Measurements from ENCODE around the gene FZD7.

Gene FZD7

DNA sequence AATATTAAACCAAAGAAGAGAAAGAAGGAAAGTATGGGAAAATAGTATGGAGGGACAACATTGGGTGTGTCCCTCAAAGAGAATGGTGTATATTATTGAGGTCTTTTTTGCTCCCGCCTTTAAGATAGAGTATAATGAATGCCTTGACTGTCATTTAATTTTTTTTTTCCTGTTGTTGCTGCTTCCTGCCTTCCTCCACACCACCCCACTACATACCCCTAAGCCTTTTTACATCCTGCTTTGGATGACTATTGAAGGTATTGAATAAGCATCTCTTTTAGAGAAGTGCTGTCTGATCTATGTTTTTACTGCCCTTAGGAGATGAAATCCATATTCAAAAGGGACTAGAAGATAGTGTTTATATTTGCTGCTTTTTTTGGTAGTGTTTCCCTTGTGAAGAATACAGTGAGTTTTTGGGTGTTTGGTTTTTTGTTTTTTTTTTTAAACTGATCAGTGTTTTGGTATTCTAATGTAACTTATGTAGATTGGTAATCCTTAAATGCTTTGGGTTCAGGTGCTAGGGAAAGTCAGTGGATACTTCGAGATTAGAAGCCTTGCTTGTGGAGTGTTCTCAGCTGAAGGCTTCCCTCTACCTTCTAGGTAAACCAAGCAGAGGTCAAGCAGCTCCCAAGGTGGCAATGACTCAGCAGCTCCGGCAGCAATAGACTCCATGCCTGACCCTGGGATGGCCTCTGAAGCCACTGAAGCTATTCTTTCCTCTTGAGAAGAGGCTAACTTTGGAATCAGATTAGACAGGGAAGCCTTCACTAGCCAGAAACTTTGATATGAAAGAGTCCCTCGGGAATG is 5.0 kb downstream of the FZD7 start:
- no peak for DNase-seq (ENCODE audit: low read depth)

DNA sequence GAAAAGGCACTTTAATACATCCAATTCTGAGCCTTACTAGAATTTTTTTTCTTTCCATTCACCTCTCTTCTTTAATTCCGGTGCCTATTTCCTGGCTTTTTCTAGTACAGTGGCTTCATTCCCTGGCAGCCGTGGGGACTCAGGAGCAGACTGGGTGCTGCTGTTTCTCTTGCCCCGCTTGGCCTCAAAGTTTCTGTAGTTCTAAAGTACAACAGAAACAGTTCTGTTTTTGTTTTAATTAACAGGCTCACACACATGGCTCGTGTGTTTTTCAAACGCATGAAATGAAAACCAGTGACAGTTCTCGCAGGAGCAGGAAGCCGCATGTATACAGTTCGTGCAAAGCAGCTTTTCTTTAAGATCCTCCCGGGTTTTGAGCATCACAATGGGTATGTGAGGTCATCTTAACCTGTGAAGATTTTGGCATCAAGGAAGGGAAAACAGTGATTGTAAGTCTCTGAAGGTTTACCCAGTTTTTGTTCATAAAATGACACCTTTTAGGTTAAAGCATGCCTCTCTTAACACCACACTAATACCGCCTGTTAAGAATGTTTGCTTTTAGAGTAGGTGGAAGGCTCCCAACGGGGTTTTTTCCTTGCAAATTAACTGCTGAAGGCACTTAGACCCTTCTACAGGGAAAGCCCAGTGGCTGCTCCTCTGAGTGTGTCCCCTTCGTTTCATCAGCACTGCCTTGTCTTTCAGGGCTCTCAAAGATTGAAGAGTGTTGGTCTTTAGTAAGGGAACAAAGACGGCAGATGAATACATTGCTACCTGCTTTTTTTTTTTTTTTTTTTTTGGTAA is 5.8 kb downstream of the FZD7 start:
- no peak for DNase-seq (ENCODE audit: low read depth)

DNA sequence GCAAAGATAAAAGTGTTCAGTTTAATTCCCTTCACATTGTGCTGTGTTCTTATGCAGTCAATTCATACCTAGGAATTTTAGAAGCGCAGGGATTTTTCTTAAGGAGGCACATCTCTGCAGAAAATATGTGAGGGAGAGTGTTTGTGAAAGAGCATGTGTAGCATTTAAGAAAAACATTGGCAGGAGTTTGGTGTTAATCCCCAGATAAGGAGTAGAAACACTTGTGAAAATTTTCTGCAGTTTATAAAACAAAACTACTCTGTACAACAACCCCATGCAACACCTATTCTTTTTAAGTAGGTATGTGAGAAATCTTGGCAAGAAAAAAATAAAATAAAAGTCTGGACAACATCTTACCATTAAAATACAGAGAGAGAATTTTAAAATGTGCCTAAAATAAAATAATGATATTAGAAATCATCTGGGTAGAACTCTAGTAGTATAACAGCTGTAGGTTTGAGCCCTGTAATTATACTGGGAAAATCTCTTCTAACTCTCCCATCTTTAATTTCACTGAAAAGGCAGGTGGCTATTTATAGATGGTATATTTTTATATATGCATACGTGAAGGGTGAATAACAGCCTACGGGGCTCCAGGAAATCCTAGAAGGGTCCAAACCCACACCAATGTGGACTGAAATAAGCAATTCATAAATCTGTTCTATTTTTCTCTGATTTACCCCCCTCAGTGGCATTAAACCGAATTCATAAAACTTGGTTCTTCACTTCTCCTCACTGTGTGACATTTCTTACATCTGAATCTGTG is 6.6 kb downstream of the FZD7 start:
- no peak for DNase-seq (ENCODE audit: low read depth)

DNA sequence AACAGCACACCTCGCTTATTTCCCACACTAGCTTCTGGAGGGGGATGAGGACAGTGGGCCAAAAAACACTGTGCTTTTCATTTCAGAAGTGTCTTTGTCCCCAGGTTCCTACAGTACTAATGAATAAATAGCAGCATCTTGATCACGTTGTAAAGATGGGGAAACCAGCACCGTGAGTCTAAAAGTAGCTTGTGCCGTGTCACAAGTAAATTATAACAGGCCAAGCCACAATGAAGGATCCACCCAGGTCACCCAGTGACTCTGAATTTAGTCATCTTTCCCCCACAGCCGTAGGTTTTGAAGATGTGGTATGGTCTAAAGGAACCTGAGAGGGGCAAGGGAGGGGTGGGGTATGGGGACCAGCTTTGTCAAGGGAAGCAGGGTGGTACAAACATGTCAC is 8.8 kb downstream of the FZD7 start:
- DNase-seq (ENCODE audit: low read depth), result no peak

DNA sequence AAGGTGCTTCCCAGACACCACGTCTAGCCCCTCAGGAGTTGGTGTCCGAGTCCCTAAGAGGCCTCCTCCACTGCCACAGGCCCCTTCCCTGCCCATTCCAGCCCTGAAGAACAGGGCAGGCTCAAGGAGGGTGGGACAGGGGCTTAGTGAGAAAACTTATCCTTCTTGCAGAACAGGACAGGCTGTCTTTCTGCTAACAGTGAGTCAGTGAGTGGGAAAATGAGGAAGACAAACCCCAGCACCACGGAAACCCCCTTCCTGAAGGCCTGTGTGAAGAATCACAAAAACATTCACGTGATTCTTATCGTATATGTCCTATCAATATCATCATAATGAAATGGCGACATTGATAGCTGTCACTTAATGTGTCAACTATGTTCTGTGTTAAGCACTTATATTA is 9.8 kb downstream of the FZD7 start:
- no peak for DNase-seq (ENCODE audit: low read depth)

DNA sequence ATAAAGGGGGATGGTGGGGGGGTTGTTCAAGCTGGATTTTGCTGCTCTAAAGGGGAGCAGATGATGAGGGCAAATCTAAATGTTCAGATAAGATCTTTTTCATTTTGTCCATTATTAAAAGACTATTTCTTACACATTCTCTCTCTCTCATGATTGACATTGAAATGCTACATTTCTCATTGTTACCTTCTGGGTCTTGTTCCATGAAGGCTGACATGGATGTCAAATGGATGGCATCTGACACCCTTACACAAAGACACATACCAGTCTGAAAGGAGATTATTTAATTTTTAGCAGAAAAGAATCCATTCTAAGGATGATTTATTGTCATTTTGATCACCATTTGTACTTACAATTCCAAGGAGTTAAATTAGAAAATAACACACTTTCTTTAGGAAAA is 11.1 kb downstream of the FZD7 start:
- no peak for DNase-seq (ENCODE audit: low read depth)

DNA sequence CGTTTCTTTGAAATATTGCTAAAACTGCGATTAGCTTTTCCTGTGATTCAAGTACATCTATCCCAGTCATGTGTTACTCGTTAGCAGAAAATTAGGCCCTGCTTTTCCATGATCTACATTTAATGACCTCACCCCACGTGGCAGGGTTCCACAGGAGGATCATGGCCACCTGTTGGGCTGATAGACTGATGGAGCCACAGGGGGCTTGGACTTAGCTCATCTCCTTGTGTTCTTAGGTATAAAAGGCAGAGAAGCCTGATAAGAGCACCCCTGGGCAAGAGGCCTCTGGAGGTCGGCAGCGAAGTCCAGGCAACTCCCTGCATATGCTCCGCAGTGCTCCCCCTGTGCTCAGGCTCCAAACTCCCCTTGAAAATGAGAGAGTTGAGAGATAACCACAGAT is 12.9 kb downstream of the FZD7 start:
- no peak for DNase-seq (ENCODE audit: low read depth)

DNA sequence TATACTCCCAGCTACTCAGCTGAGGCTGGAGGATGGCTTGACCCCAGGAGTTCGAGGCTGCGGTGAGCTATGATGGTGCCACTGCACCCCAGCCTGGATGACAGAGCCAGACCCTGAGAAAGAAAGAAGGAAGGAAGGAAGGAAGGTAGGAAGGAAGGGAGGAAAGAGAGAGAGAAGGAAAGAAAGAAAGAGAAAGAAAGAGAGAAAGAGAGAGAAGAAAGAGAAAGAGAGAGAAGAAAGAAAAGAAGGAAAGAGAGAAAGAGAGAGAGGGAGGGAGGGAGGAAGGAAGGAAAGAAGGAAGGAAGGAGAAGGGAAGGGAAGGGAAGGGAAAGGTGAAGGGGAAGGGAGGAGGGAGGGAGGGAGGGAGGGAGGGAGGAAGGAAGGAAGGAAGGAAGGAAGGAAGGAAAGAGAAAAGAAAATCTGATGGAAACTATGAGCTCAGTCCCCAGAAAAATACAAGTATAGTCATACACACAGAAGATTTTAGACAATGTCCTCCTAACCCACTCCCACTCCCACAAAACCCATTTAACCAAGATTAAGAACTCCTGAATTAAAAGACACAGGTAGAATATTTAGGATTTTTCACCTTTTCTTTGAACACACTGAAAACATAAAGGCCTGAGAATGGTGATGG is 15.6 kb downstream of the FZD7 start:
- DNase-seq (ENCODE audit: low read depth), result no peak

DNA sequence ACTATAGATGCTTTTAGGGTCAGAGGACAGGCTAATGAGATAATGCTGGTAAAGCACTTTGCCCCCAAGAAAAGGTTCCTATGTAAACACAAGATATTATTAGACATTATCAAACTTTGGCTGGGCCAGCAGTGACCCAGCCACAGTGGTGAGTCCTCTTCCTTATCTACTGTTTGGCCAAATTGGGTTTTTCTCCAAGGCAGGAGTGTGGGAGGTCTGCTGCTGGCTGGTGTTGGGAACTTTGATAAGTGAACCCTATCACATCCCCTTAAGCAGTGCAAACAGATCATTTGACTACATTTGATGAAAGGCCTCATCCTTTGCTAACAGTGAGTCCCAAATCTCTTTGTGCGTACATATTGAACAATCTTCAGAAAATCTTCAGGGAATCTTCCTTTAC is 16.2 kb downstream of the FZD7 start:
- no peak for DNase-seq (ENCODE audit: low read depth)

DNA sequence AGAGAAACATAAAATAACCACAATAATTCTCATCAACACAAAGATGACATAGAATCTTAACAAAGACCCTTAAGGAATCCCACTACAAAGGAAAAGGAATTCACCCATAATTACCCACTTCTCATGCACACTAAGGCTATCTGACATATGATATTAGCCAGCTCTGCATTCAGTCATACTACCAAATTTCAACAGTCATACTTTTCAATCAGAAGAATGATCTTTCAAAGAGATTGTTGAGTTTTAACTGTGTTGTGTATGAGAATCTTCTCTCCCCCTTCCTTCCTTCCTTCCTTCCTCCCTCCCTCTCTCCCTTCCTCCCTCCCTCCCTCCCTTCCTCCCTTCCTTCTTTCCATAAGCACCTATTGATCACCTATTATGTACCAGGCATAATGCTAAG is 17.0 kb downstream of the FZD7 start:
- no peak for DNase-seq (ENCODE audit: low read depth)

DNA sequence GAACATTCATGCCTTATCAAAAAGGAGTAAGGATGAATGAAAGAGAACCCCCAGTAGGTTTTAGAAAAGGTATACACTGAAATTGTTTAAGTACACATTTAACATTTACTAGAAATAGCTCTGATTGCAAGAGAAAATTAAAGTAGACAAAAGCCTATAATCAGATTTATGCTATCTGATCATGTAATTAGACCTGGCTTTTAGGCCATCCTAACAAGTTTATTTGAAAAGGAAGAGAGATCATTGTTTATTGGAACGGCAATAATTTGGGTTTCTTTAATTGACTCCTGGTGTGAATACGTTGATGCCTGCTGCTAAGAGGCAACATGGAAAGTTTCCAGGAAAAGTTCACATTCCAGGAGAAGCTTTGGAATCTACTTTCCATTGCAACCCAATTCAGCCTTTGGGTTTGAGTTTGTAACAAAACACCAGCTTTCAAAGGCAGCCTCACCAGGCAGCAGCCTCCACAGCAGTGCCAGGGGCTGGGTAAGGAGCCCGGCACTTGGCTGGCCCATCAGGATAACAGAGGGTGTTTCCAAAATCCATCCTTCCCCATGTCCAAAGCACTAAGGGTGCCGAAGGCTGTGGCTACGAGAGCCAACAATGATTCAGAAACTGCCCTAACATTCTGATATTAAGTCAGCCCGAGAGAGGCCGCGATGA is 18.0 kb downstream of the FZD7 start:
- no peak for DNase-seq (ENCODE audit: low read depth)

DNA sequence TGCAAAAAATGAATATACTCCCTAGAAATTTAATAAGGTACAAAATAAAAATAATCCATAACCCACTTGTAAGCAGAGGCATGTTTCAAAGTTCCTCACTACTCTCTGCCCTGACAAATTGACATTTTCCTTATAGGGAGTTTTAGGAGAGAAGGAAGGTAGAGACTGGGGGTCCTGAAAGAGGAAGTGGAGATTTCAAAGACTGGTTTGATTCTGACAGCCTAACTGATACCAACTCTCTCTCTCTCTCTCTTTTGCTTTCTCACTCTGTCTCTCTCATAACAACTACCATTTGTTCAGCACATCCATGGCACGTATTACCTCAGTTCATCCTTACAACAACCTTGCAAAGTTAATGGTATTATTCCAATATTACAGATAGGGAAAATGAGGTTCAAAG is 18.6 kb downstream of the FZD7 start:
- no peak for DNase-seq (ENCODE audit: low read depth)

DNA sequence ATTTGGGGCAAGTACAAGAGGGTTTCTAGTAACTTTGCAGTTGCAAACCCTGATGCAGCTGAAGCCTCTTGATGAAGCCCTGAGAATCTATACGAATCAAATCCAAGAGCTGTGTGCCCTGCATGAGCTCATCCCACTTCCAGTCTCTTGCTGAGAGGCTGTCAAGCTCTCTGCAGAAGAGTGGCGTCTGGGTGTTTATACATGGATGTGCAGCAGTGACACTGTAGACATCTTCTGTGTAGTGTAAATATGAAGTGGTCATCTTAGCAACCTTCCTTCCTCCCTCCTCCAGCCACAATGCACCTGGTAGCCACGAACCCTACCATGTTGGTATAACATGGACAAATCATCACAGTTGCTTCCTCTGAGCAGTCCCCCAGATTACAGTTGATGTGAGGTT is 21.0 kb downstream of the FZD7 start:
- DNase-seq (ENCODE audit: low read depth), result no peak

DNA sequence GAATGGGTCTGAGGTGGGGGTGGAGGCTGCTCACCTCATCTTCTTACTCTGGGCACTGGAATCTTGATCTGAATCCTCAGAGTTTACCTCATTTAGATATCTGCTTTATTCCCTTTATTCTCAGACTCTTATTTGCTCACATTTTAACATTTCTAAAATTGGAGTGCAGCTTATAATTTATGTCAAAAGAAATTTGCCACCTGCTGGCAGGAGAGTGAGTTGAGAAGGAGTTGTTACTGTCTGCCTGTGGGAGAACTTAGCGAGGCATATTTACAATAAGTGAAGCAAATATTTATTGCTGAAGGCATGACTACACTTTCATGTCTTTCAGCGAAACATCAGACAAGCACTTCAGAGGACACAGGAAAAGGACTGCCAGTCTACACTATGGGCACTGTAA is 23.0 kb downstream of the FZD7 start:
- DNase-seq (ENCODE audit: low read depth), result no peak

DNA sequence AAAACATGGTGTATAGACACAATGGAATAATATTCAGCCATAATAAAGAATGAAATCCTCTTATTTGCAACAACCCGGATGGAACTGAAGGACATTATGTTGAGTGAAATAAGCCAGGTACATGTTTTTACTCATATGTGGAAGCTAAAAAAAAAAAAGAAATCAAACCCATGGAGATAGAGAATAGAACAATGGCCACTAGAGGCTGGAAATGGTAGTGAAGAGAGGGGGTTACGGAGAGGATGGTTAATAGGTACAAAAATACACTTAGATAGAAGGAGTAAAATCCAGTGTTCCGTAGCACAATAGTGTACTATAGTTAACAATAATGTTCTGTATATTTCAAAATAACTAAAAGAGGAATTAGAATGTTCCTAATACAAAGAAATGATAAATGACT is 26.6 kb downstream of the FZD7 start:
- no peak for DNase-seq (ENCODE audit: low read depth)

DNA sequence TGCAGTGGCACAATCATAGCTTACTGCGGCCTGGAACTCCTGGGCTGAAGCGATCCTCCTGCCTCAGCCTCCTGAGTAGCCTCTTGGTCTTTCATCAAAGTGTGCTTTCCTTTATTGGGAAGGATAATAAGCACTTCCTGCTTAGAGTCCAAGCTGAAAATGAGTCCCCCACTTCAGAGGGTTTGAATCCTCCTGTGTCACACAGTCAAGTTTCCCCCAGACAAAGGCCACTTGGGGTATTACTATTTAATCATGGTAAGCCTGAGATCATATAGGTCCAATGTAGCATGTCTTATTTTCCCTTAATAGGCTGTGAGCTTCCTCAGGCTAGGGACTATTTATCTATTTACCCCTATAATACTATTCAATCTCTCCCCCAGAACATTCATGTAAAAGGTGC is 28.0 kb downstream of the FZD7 start:
- DNase-seq (ENCODE audit: low read depth), result no peak

DNA sequence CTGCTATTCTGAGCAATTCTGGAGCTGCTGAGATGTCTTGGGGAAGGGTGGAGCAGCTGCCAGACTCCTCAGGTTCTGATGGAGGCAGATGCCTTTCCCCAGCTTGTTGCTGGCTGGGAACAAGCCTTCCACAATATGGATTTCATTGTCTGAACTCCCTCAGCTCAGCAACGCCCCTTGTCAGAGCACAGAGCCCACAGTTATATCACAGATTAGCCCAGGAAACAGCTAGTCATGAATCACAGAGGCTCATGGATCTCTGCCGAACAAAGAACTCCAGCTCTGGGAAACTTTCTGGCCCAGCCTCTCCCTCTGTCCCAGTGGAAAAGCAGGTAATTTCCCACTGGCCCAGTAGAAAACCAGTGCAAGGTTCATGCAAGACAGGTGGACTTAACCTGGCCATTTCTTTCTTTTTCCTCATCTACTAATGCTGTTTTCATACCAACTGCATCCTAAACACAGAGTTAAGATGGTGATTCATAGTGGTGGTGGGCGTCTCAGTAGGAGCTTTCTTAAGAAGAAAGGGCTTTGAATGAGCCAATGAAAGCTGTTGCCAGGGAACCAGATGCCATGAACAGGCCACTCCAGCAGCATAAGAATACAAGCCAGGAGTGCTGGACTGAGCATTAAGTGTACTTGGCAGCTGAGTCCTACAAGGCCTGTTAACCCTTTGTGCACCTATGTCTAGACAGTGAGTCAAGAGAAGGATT is 30.7 kb downstream of the FZD7 start:
- peak; percentile 70 for DNase-seq (ENCODE audit: low read depth)

DNA sequence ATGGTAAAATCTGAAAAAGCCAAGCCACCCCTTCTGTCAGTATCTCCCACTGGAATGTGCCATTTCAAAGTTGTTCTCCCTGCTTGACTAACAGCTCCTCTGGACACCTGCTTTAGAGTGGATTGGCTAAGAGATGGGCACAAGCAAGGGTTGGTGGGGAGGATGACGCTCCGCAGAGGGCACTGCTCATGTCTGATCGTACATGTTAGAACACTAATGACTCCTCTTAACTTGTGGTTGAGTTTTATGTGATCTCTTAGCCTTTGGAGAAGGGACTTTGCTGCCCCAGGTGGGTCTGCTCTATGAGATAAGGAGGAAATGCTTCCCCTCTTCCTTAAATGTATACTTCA is 31.2 kb downstream of the FZD7 start:
- DNase-seq (ENCODE audit: low read depth), result no peak

DNA sequence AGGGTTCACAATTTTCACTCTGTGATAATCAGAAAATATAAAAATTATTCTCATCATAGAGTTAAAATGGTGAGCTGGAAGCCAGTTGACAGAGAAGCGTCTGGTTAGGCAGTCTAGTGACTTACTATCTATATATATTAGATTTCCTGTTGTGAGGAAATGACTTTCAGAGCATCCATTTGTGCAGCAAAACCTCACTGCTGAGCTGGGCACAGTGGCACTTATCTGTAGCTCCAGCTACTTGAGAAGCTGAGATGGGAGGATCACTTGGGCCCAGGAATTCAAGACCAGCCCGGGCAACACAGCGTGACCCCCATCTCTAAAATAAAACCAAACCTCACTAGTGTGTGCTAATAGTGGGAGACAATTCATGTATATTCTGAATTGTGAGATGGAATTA is 32.2 kb downstream of the FZD7 start:
- DNase-seq (ENCODE audit: low read depth), result no peak

DNA sequence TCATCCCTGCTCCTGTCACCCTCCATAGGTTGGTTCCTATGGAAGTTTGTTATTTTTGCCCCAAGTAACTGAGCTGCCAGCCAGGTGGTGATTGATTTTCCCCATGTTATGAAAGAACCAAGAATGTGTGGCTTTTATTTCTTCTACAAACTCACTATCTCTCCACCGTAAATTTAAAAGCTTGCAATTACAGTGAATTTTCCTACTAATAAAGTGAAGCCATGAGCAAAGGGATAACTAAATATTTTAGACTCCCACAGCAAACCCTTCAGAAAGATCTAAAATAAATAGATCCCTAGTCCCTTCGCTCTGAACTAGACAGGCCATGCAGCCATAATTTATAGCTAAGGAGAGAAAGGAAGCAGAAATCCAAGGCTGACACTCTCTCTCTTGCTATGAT is 33.2 kb downstream of the FZD7 start:
- no peak for DNase-seq (ENCODE audit: low read depth)

DNA sequence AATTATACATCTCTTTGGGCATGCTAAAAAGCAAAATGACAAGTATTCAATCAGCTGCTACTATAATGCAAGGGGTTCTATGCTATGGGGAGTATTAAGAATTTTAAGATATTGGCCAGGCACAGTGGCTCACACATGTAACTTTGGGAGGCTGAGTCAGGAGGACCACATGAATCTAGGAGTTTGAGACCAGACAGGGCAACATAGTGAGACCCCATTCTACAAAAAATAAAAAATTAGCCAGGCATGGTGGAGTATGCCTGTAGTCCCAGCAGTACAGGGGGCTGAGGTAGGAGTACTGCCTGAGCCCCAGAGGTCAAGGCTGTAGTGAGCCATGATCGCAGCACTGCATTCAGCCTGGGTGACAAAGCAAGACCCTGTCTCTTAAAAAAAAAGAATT is 33.9 kb downstream of the FZD7 start:
- no peak for DNase-seq (ENCODE audit: low read depth)
